GM23338 (cell line): ENCODE data around the gene NID1. TPM values are rescaled to one million over a fixed set of nuclear protein-coding genes. Genes with fewer than 3 reads are reported as not detected.

ENCODE experiments used
- ATAC-seq: fragments of 200-7000 bp; cut with Tn5 transposase; 3 replicates; pipeline ENCODE4 v1.9.1; 2020
- DNase-seq: peaks from one replicate; pipeline ENCODE4 v3.0.0-alpha.2; 2015; ENCODE audit warnings: low spot score
- H2AFZ ChIP-seq: fragments of 200-600 bp; sonication (generic); 2 replicates; pipeline ENCODE4 v1.8.0; 2016; ENCODE audit warnings: antibody characterized with exemption, mild to moderate bottlenecking, moderate library complexity
- H3F3A ChIP-seq: fragments of 200-600 bp; sonication (generic); replicated peaks from 2 replicates; pipeline ENCODE4 v1.8.0; 2017; ENCODE audit warnings: antibody characterized with exemption, mixed run types, low read depth
- H3K27ac ChIP-seq: fragments of 200-600 bp; sonication (generic); 2 replicates; pipeline ENCODE4 v1.6.1; 2016; ENCODE audit warnings: low read depth
- H3K27me3 ChIP-seq: fragments of 200-600 bp; sonication (generic); 2 replicates; pipeline ENCODE4 v1.8.0; 2016; ENCODE audit warnings: mild to moderate bottlenecking, mixed run types, moderate library complexity; ENCODE audit not compliant: insufficient read depth
- H3K36me3 ChIP-seq: fragments of 200-600 bp; sonication (generic); 2 replicates; pipeline ENCODE4 v1.8.0; 2016; ENCODE audit warnings: mild to moderate bottlenecking; ENCODE audit not compliant: insufficient read depth
- H3K4me1 ChIP-seq: fragments of 200-600 bp; sonication (generic); 2 replicates; pipeline ENCODE4 v1.8.0; 2016; ENCODE audit warnings: mild to moderate bottlenecking, moderate library complexity; ENCODE audit not compliant: insufficient read depth
- H3K4me2 ChIP-seq: fragments of 200-600 bp; sonication (generic); 2 replicates; pipeline ENCODE4 v1.7.1; 2017; ENCODE audit warnings: mixed run types
- H3K4me3 ChIP-seq: fragments of 200-600 bp; sonication (generic); 2 replicates; pipeline ENCODE4 v1.6.1; 2016; ENCODE audit warnings: mixed run types
- H3K79me2 ChIP-seq: fragments of 200-600 bp; sonication (generic); replicated peaks from 2 replicates; pipeline ENCODE4 v1.8.0; 2017; ENCODE audit warnings: mild to moderate bottlenecking; ENCODE audit not compliant: insufficient read depth
- H3K9me2 ChIP-seq: fragments of 200-600 bp; sonication (generic); 2 replicates; pipeline ENCODE4 v1.8.0; 2017; ENCODE audit not compliant: insufficient read depth
- H4K20me1 ChIP-seq: fragments of 200-600 bp; sonication (generic); replicated peaks from 2 replicates; pipeline ENCODE4 v1.8.0; 2017; ENCODE audit warnings: mild to moderate bottlenecking; ENCODE audit not compliant: insufficient read depth
- H3K27ac Mint-ChIP-seq: 2 replicates; pipeline ENCODE4 v1.8.0; 2020; ENCODE audit warnings: inconsistent platforms, mild to moderate bottlenecking, moderate library complexity, mixed read lengths
- H3K27me3 Mint-ChIP-seq: 3 replicates; pipeline ENCODE4 v1.8.0; 2022; ENCODE audit warnings: low read depth, mild to moderate bottlenecking, moderate library complexity, mixed read lengths, inconsistent platforms; ENCODE audit not compliant: insufficient read depth, poor library complexity
- H3K36me3 Mint-ChIP-seq: 3 replicates; pipeline ENCODE4 v1.8.0; 2021; ENCODE audit warnings: low read depth, mild to moderate bottlenecking, inconsistent platforms, moderate library complexity, mixed read lengths
- H3K4me1 Mint-ChIP-seq: 3 replicates; pipeline ENCODE4 v1.8.0; 2020; ENCODE audit warnings: mild to moderate bottlenecking, inconsistent platforms, mixed read lengths
- H3K4me3 Mint-ChIP-seq: 3 replicates; pipeline ENCODE4 v1.8.0; 2021; ENCODE audit warnings: moderate library complexity, mild to moderate bottlenecking, inconsistent platforms, mixed read lengths
- H3K9me3 Mint-ChIP-seq: 3 replicates; pipeline ENCODE4 v1.8.0; 2020; ENCODE audit warnings: moderate library complexity, mild to moderate bottlenecking, inconsistent platforms, mixed read lengths
- CREB1 ChIP-seq: fragments of 250-450 bp; sonication (Bioruptor Pico); IDR thresholded peaks from 2 replicates; pipeline ENCODE4 v1.5.0; 2020; ENCODE audit warnings: low read depth, mild to moderate bottlenecking, moderate library complexity
- EZH2 ChIP-seq: fragments of 200-600 bp; sonication (generic); IDR thresholded peaks from one replicate; pipeline ENCODE4 v1.8.0; 2017; ENCODE audit warnings: antibody characterized with exemption, mild to moderate bottlenecking, low read depth; ENCODE audit not compliant: unreplicated experiment
- EZH2phosphoT487 ChIP-seq: fragments of 200-600 bp; sonication (generic); IDR thresholded peaks from one replicate; pipeline ENCODE4 v1.8.1; 2018; ENCODE audit warnings: antibody characterized with exemption; ENCODE audit not compliant: unreplicated experiment
- JUNB ChIP-seq: IDR thresholded peaks from one replicate; pipeline ENCODE4 v1.6.1; 2016; ENCODE audit warnings: antibody characterized with exemption; ENCODE audit not compliant: unreplicated experiment
- NANOG ChIP-seq: IDR thresholded peaks from 2 replicates; pipeline ENCODE4 v1.6.1; 2016; ENCODE audit warnings: antibody characterized with exemption, borderline replicate concordance
- POLR2AphosphoS5 ChIP-seq: IDR thresholded peaks from 2 replicates; pipeline ENCODE4 v1.6.1; 2016; ENCODE audit warnings: antibody characterized with exemption, low read depth
- REST ChIP-seq: IDR thresholded peaks from one replicate; pipeline ENCODE4 v1.6.1; 2018; ENCODE audit warnings: antibody characterized with exemption; ENCODE audit not compliant: unreplicated experiment
- STAT1 ChIP-seq: IDR thresholded peaks from one replicate; pipeline ENCODE4 v1.6.1; 2016; ENCODE audit warnings: antibody characterized with exemption; ENCODE audit not compliant: unreplicated experiment
- ZNF114 ChIP-seq: fragments of 250-450 bp; sonication (Bioruptor Pico); IDR thresholded peaks from 2 replicates; pipeline ENCODE4 v1.5.0; 2020; ENCODE audit warnings: mild to moderate bottlenecking, moderate library complexity
- ZNF331 ChIP-seq: fragments of 250-450 bp; sonication (Bioruptor Pico); IDR thresholded peaks from 2 replicates; pipeline ENCODE4 v1.5.0; 2020; ENCODE audit warnings: low read depth, mild to moderate bottlenecking, moderate library complexity
- polyA plus RNA-seq: library from polyadenylated mRNA; unstranded; fragments of >200 nt; fragmentation: Nextera tagmentation; extraction: Ambion mirVana; gene quantifications from 2 replicates; pipeline ENCODE4 v1.2.1, GENCODE V29; 2016
- total RNA-seq: library from RNA; depleted of rRNA; stranded (reverse); fragments of >200 nt; shearing (Covaris generic); gene quantifications from 2 replicates; pipeline ENCODE4 v1.2.3, GENCODE V29; 2014
- TF ChIP-seq, protein P1 (sequence below): fragments of 250-450 bp; sonication (Bioruptor Pico); IDR thresholded peaks from 2 replicates; pipeline ENCODE4 v1.5.0; 2020; ENCODE audit warnings: mild to moderate bottlenecking, moderate library complexity
- TF ChIP-seq, protein P2 (sequence below), 2 experiments: fragments of 200-600 bp in 1 of 2; sonication (generic) in 1 of 2; conservative IDR thresholded peaks; 2 replicates each; pipeline versions ENCODE4 v1.5.1 to v1.6.1; 2016 to 2017; ENCODE audit warnings: antibody characterized with exemption in 2 of 2, low read depth in 2 of 2, mild to moderate bottlenecking in 2 of 2, moderate library complexity in 1 of 2
- TF ChIP-seq, protein P3 (sequence below): IDR thresholded peaks from 2 replicates; pipeline ENCODE4 v1.6.1; 2016; ENCODE audit warnings: antibody characterized with exemption

Gene NID1
- total and polyA plus RNA-seq, 2 experiments from 2014 or later: 7.1 to 32.5 TPM

- Histone ChIP-seq H3K27me3 (no peaks in the 10 kb centered on the region), H3K27ac (no peak overlapping the region), H3K4me2 (peak overlapping the region; percentile 83), H3K79me2 (no peaks in the 10 kb centered on the region), H3K9me2 (no peaks in the 10 kb centered on the region; the same call in 1 of the 2 replicates), H3K36me3 (no peaks in the 10 kb centered on the region), H3F3A (no peaks in the 10 kb centered on the region), H3K4me3 (no peak overlapping the region; the same call in 1 of the 2 replicates), H3K4me1 (peaks cover 4% of the 10 kb centered on the region; the same call in 1 of the 2 replicates), H2AFZ (peak overlapping the region; percentile 100), H4K20me1 (no peaks in the 10 kb centered on the region)
- no peak for ATAC-seq
- no peak overlapping the region for H3K4me3 Mint-ChIP-seq
- peaks cover 2% of the 10 kb centered on the region; the same call in 2 of the 3 replicates for H3K36me3 Mint-ChIP-seq
- no peaks in the 10 kb centered on the region for H3K9me3 Mint-ChIP-seq
- peaks cover 6% of the 10 kb centered on the region for H3K27me3 Mint-ChIP-seq
- no peak for DNase-seq
- no peak overlapping the region for H3K27ac Mint-ChIP-seq
- TF ChIP-seq, protein P1, sequence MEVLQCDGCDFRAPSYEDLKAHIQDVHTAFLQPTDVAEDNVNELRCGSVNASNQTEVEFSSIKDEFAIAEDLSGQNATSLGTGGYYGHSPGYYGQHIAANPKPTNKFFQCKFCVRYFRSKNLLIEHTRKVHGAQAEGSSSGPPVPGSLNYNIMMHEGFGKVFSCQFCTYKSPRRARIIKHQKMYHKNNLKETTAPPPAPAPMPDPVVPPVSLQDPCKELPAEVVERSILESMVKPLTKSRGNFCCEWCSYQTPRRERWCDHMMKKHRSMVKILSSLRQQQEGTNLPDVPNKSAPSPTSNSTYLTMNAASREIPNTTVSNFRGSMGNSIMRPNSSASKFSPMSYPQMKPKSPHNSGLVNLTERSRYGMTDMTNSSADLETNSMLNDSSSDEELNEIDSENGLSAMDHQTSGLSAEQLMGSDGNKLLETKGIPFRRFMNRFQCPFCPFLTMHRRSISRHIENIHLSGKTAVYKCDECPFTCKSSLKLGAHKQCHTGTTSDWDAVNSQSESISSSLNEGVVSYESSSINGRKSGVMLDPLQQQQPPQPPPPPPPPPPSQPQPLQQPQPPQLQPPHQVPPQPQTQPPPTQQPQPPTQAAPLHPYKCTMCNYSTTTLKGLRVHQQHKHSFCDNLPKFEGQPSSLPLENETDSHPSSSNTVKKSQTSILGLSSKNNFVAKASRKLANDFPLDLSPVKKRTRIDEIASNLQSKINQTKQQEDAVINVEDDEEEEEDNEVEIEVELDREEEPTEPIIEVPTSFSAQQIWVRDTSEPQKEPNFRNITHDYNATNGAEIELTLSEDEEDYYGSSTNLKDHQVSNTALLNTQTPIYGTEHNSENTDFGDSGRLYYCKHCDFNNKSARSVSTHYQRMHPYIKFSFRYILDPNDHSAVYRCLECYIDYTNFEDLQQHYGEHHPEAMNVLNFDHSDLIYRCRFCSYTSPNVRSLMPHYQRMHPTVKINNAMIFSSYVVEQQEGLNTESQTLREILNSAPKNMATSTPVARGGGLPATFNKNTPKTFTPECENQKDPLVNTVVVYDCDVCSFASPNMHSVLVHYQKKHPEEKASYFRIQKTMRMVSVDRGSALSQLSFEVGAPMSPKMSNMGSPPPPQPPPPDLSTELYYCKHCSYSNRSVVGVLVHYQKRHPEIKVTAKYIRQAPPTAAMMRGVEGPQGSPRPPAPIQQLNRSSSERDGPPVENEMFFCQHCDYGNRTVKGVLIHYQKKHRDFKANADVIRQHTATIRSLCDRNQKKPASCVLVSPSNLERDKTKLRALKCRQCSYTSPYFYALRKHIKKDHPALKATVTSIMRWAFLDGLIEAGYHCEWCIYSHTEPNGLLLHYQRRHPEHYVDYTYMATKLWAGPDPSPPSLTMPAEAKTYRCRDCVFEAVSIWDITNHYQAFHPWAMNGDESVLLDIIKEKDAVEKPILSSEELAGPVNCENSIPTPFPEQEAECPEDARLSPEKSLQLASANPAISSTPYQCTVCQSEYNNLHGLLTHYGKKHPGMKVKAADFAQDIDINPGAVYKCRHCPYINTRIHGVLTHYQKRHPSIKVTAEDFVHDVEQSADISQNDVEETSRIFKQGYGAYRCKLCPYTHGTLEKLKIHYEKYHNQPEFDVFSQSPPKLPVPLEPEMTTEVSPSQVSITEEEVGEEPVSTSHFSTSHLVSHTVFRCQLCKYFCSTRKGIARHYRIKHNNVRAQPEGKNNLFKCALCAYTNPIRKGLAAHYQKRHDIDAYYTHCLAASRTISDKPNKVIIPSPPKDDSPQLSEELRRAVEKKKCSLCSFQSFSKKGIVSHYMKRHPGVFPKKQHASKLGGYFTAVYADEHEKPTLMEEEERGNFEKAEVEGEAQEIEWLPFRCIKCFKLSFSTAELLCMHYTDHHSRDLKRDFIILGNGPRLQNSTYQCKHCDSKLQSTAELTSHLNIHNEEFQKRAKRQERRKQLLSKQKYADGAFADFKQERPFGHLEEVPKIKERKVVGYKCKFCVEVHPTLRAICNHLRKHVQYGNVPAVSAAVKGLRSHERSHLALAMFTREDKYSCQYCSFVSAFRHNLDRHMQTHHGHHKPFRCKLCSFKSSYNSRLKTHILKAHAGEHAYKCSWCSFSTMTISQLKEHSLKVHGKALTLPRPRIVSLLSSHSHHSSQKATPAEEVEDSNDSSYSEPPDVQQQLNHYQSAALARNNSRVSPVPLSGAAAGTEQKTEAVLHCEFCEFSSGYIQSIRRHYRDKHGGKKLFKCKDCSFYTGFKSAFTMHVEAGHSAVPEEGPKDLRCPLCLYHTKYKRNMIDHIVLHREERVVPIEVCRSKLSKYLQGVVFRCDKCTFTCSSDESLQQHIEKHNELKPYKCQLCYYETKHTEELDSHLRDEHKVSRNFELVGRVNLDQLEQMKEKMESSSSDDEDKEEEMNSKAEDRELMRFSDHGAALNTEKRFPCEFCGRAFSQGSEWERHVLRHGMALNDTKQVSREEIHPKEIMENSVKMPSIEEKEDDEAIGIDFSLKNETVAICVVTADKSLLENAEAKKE (CRISPR knock-in tag): no peak
- TF ChIP-seq EZH2phosphoT487: no peak
- TF ChIP-seq STAT1: no peak
- no peak for TF ChIP-seq EZH2
- no peak for TF ChIP-seq CREB1 (CRISPR knock-in tag)
- TF ChIP-seq, protein P2, sequence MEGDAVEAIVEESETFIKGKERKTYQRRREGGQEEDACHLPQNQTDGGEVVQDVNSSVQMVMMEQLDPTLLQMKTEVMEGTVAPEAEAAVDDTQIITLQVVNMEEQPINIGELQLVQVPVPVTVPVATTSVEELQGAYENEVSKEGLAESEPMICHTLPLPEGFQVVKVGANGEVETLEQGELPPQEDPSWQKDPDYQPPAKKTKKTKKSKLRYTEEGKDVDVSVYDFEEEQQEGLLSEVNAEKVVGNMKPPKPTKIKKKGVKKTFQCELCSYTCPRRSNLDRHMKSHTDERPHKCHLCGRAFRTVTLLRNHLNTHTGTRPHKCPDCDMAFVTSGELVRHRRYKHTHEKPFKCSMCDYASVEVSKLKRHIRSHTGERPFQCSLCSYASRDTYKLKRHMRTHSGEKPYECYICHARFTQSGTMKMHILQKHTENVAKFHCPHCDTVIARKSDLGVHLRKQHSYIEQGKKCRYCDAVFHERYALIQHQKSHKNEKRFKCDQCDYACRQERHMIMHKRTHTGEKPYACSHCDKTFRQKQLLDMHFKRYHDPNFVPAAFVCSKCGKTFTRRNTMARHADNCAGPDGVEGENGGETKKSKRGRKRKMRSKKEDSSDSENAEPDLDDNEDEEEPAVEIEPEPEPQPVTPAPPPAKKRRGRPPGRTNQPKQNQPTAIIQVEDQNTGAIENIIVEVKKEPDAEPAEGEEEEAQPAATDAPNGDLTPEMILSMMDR (conservative IDR thresholded peaks at IDR 0.05; ENCODE audit: low read depth in 2 of 2): no peak
- TF ChIP-seq ZNF331: no peak
- TF ChIP-seq JUNB: no peak
- no peak for TF ChIP-seq ZNF114 (CRISPR knock-in tag)
- no peak for TF ChIP-seq REST
- TF ChIP-seq, protein P3, sequence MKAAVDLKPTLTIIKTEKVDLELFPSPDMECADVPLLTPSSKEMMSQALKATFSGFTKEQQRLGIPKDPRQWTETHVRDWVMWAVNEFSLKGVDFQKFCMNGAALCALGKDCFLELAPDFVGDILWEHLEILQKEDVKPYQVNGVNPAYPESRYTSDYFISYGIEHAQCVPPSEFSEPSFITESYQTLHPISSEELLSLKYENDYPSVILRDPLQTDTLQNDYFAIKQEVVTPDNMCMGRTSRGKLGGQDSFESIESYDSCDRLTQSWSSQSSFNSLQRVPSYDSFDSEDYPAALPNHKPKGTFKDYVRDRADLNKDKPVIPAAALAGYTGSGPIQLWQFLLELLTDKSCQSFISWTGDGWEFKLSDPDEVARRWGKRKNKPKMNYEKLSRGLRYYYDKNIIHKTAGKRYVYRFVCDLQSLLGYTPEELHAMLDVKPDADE: no peak
- no peak for TF ChIP-seq NANOG
- no peak for TF ChIP-seq POLR2AphosphoS5
- H3K4me1 Mint-ChIP-seq: peaks cover 2% of the 10 kb centered on the region; the same call in 2 of the 3 replicates
These were observed 93.9 kb downstream of the NID1 start for GRCh38 chr1:235971020-235971419.
